MCF 10A (cell line): ENCODE data around the gene RETN. TPM values are rescaled to one million over a fixed set of nuclear protein-coding genes. Genes with fewer than 3 reads are reported as not detected.
A peak's percentile ranks its signal among the peaks of the same experiment; 100 is the strongest.

ENCODE experiments used
- BruUV-seq: library from RNA; stranded (reverse); fragments of 400-500 nt; replicated peaks from 2 replicates; lab custom pipeline; 2021; lab: Mats Ljungman, UMichigan
- CTCF ChIA-PET: fragments of 300-600 bp; sonication (Branson Sonifier 250); formaldehyde crosslinking; extraction: SDS; loops from one replicate; lab custom pipeline; 2021; ENCODE audit warnings: antibody characterized with exemption, inconsistent platforms; lab: Yijun Ruan, JAX
- POLR2A ChIA-PET: fragments of 300-600, 350-650 bp; sonication (Branson Sonifier 250); formaldehyde crosslinking; extraction: SDS; loops from one replicate; lab custom pipeline; 2020; ENCODE audit warnings: antibody characterized with exemption, inconsistent platforms; lab: Yijun Ruan, JAX
- DNase-seq: peaks from one replicate; pipeline ENCODE4 v3.0.0-alpha.2; 2018; ENCODE audit not compliant: unreplicated experiment
- H3K27ac Mint-ChIP-seq: one replicate; pipeline ENCODE4 v1.8.0; 2022; ENCODE audit warnings: mild to moderate bottlenecking, low read depth, mixed read lengths; ENCODE audit not compliant: unreplicated experiment
- H3K27me3 Mint-ChIP-seq: one replicate; pipeline ENCODE4 v1.8.0; 2022; ENCODE audit warnings: mixed read lengths; ENCODE audit not compliant: insufficient read depth, unreplicated experiment
- H3K36me3 Mint-ChIP-seq: one replicate; pipeline ENCODE4 v1.8.0; 2022; ENCODE audit warnings: mild to moderate bottlenecking, moderate library complexity, mixed read lengths; ENCODE audit not compliant: insufficient read depth, unreplicated experiment
- H3K4me1 Mint-ChIP-seq: one replicate; pipeline ENCODE4 v1.8.0; 2022; ENCODE audit warnings: mixed read lengths; ENCODE audit not compliant: insufficient read depth, unreplicated experiment
- H3K4me3 Mint-ChIP-seq: one replicate; pipeline ENCODE4 v1.8.0; 2022; ENCODE audit warnings: mild to moderate bottlenecking, moderate library complexity, mixed read lengths; ENCODE audit not compliant: unreplicated experiment
- H3K9me3 Mint-ChIP-seq: one replicate; pipeline ENCODE4 v1.8.0; 2022; ENCODE audit warnings: mixed read lengths; ENCODE audit not compliant: unreplicated experiment
- CTCF ChIP-seq: fragments of 200-600 bp; IDR thresholded peaks from one replicate; pipeline ENCODE4 v1.8.0; 2022; ENCODE audit warnings: antibody characterized with exemption, mild to moderate bottlenecking; ENCODE audit not compliant: unreplicated experiment
- intact Hi-C: fragments of 100-400 bp; cut with micrococcal nuclease; formaldehyde crosslinking; loops from 2 replicates; pipeline ENCODE4 v1.14.1; 2022
- total RNA-seq: library from RNA; stranded (reverse); gene quantifications from 2 replicates; pipeline ENCODE4 v1.2.3, GENCODE V29; 2022

Gene RETN
- total RNA-seq, 1 experiment from 2014 or later: not detected

- no peak for DNase-seq
- Mint-ChIP-seq H3K9me3 (no peaks in the 10 kb centered on the region), H3K36me3 (no peaks in the 10 kb centered on the region), H3K27me3 (no peaks in the 10 kb centered on the region), H3K27ac (no peak overlapping the region), H3K4me1 (peaks cover 6% of the 10 kb centered on the region), H3K4me3 (no peak overlapping the region)
- TF ChIP-seq CTCF: no peak
- ChIA-PET CTCF (interaction anchor here (0.6 to 6.4 kb wide), 9 partner anchors 9 to 866 kb away, joined by 3 to 31 read pairs (median 4); partner anchors contain the start of gene TRAPPC5), POLR2A (interaction anchor here (0.7 to 1.1 kb wide), 5 partner anchors 27 to 692 kb away, joined by 3 to 6 read pairs (median 3); no protein-coding TSS in a partner anchor)
- intact Hi-C loops: no loop called here
- BruUV-seq: no TSS peak
Measured at GRCh38 chr19:7654401-7654800, 14.4 kb upstream of the RETN start.

GRCh38 chr19:7655581-7655980 lies 13.3 kb upstream of the RETN start:
- BruUV-seq: no TSS peak
- Mint-ChIP-seq H3K27me3 (no peaks in the 10 kb centered on the region), H3K4me3 (no peak overlapping the region), H3K9me3 (no peaks in the 10 kb centered on the region), H3K36me3 (no peaks in the 10 kb centered on the region), H3K27ac (no peak overlapping the region), H3K4me1 (peaks cover 6% of the 10 kb centered on the region)
- ChIA-PET POLR2A (interaction anchor here (1.2 kb wide), 1 partner anchor 18 kb away, joined by 4 read pairs; the partner anchor contains the start of gene STXBP2), CTCF (interaction anchor here (0.6 to 6.4 kb wide), 5 partner anchors 11 to 302 kb away, joined by 3 to 31 read pairs (median 3); partner anchors contain the start of genes STXBP2 and TRAPPC5)
- intact Hi-C loops: no loop called here
- no peak for DNase-seq
- no peak for TF ChIP-seq CTCF

DNA sequence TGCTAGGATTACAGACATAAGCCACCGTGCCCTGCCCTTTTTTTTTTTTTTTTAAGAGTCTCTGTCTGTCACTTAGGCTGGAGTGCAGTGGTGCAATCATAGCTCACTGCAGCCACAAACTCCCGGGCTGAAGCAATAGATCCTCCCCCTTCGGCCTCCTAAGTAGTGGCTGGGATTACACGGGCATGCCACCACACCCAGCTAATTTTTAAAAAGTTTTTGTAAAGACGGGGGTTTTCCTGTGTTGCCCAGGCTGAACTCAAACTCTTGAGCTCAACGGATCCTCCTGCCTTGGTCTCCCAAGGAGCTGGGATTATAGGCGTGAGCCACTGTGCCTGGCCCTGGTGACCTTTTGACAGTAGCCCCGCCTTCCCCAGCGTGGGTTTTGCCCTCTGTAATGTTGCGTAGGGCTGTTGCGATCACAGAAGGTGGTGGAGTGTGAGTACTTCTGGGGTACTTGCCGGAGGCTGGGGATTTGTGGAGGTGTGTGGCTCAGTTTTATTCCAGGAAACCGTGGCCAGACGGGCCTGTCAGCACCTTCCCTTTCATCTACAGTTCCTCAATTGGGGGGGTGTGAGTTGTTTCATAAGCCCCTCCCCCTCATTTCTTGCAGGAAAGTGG lies 11.6 kb upstream of the RETN start:
- CTCF ChIA-PET: interaction anchor here (0.5 to 6.4 kb wide), 7 partner anchors 16 to 220 kb away, joined by 3 to 31 read pairs (median 3); partner anchors contain the start of gene TRAPPC5
- peak; percentile 38 for DNase-seq

More for the DNA sequence above, 11.6 kb upstream of the RETN start:
- H3K27me3 Mint-ChIP-seq: peaks cover 8% of the 10 kb centered on the region
- no peak overlapping the region for H3K27ac Mint-ChIP-seq
- TF ChIP-seq CTCF: no peak
- peaks cover 6% of the 10 kb centered on the region for H3K4me1 Mint-ChIP-seq
- POLR2A ChIA-PET: no interaction called here
- no peaks in the 10 kb centered on the region for H3K9me3 Mint-ChIP-seq
- intact Hi-C loops: no loop called here
- no TSS peak for BruUV-seq
- no peak overlapping the region for H3K4me3 Mint-ChIP-seq
- H3K36me3 Mint-ChIP-seq: no peaks in the 10 kb centered on the region
